GM12801 (cell line): Measurements from ENCODE around the gene CYP4F8.

ENCODE experiments used
- CTCF ChIP-seq: IDR thresholded peaks from one replicate; pipeline ENCODE4 v1.5.1; 2011; ENCODE audit warnings: control low read depth; ENCODE audit not compliant: insufficient read length; ENCODE audit errors: extremely low read depth

The CYP4F8 gene

GRCh38 chr19:15643387-15643786, 28.4 kb downstream of the CYP4F8 start:
- no peak for TF ChIP-seq CTCF

- no peak for TF ChIP-seq CTCF
Measured at GRCh38 chr19:15644066-15644741, 29.2 kb downstream of the CYP4F8 start.

- TF ChIP-seq CTCF = no peak
Measured at GRCh38 chr19:15644816-15645215, 29.8 kb downstream of the CYP4F8 start.

- no peak for TF ChIP-seq CTCF
Measured at GRCh38 chr19:15649526-15649925, 34.5 kb downstream of the CYP4F8 start.

- no peak for TF ChIP-seq CTCF
Measured at GRCh38 chr19:15651791-15652190, 36.8 kb downstream of the CYP4F8 start.

- TF ChIP-seq CTCF = no peak
Measured at GRCh38 chr19:15652559-15653278, 37.7 kb downstream of the CYP4F8 start.

GRCh38 chr19:15656467-15656866, 41.4 kb downstream of the CYP4F8 start:
- TF ChIP-seq CTCF = no peak
